Measurements from ENCODE around the gene ATP8A2.

The ATP8A2 gene

GRCh38 chr13:25679936-25680335 is 308.2 kb downstream of the ATP8A2 start:
- H3K27me3 ChIP-seq (ENCODE audit: insufficient read depth, insufficient read length), result no peaks in the 10 kb centered on the region
- DNase-seq (ENCODE audit: low read depth, low spot score), result no peak
- TF ChIP-seq YY1 (IDR thresholded peaks at IDR 0.05; ENCODE audit: insufficient read depth, insufficient read length), result no peak
- TF ChIP-seq SUZ12 (IDR thresholded peaks at IDR 0.05; ENCODE audit: extremely low read depth, insufficient read depth, insufficient read length), result no peak
- TF ChIP-seq ZNF274 (IDR thresholded peaks at IDR 0.05; ENCODE audit: low read depth, low read length), result no peak

GRCh38 chr13:25682276-25682675 is 310.5 kb downstream of the ATP8A2 start:
- Histone ChIP-seq H3K9ac (ENCODE audit: insufficient read length, low read depth) (no peak overlapping the region), H3K4me1 (ENCODE audit: insufficient read depth, insufficient read length) (no peaks in the 10 kb centered on the region), H3K9me3 (ENCODE audit: insufficient read depth, low read length) (no peaks in the 10 kb centered on the region), H3K4me3 (ENCODE audit: insufficient read length, low read depth) (no peak overlapping the region), H3K36me3 (ENCODE audit: insufficient read depth, insufficient read length, low read length) (no peaks in the 10 kb centered on the region), H3K27me3 (ENCODE audit: insufficient read depth, insufficient read length) (no peaks in the 10 kb centered on the region)
- DNase-seq (ENCODE audit: low read depth, low spot score), result no peak
- TF ChIP-seq YY1 (IDR thresholded peaks at IDR 0.05; ENCODE audit: insufficient read depth, insufficient read length), result no peak
- TF ChIP-seq ZNF274 (IDR thresholded peaks at IDR 0.05; ENCODE audit: low read depth, low read length), result no peak
- no peak for TF ChIP-seq SUZ12 (IDR thresholded peaks at IDR 0.05; ENCODE audit: extremely low read depth, insufficient read depth, insufficient read length)

More at GRCh38 chr13:25679936-25680335, 308.2 kb downstream of the ATP8A2 start:
- Histone ChIP-seq H3K9me3 (ENCODE audit: insufficient read depth, low read length) (no peaks in the 10 kb centered on the region), H3K9ac (ENCODE audit: insufficient read length, low read depth) (no peak overlapping the region), H3K4me3 (ENCODE audit: insufficient read length, low read depth) (no peak overlapping the region), H3K4me1 (ENCODE audit: insufficient read depth, insufficient read length) (no peaks in the 10 kb centered on the region), H3K36me3 (ENCODE audit: insufficient read depth, insufficient read length, low read length) (no peaks in the 10 kb centered on the region)

- H3K9me3 ChIP-seq (ENCODE audit: insufficient read depth, low read length), result no peaks in the 10 kb centered on the region
- no peak overlapping the region for H3K4me3 ChIP-seq (ENCODE audit: insufficient read length, low read depth)
- H3K36me3 ChIP-seq (ENCODE audit: insufficient read depth, insufficient read length, low read length), result no peaks in the 10 kb centered on the region
- no peaks in the 10 kb centered on the region for H3K4me1 ChIP-seq (ENCODE audit: insufficient read depth, insufficient read length)
- no peak overlapping the region for H3K9ac ChIP-seq (ENCODE audit: insufficient read length, low read depth)
- DNase-seq (ENCODE audit: low read depth, low spot score), result no peak
- TF ChIP-seq ZNF274 (IDR thresholded peaks at IDR 0.05; ENCODE audit: low read depth, low read length), result no peak
- TF ChIP-seq YY1 (IDR thresholded peaks at IDR 0.05; ENCODE audit: insufficient read depth, insufficient read length), result no peak
- no peak for TF ChIP-seq SUZ12 (IDR thresholded peaks at IDR 0.05; ENCODE audit: extremely low read depth, insufficient read depth, insufficient read length)
- H3K27me3 ChIP-seq (ENCODE audit: insufficient read depth, insufficient read length), result no peaks in the 10 kb centered on the region
Observed at GRCh38 chr13:25683056-25683455, 311.3 kb downstream of the ATP8A2 start.

- Histone ChIP-seq H3K4me1 (ENCODE audit: insufficient read depth, insufficient read length) (no peaks in the 10 kb centered on the region), H3K4me3 (ENCODE audit: insufficient read length, low read depth) (no peak overlapping the region), H3K27me3 (ENCODE audit: insufficient read depth, insufficient read length) (no peaks in the 10 kb centered on the region), H3K9me3 (ENCODE audit: insufficient read depth, low read length) (no peaks in the 10 kb centered on the region), H3K9ac (ENCODE audit: insufficient read length, low read depth) (no peak overlapping the region), H3K36me3 (ENCODE audit: insufficient read depth, insufficient read length, low read length) (no peaks in the 10 kb centered on the region)
- TF ChIP-seq SUZ12 (IDR thresholded peaks at IDR 0.05; ENCODE audit: extremely low read depth, insufficient read depth, insufficient read length), result no peak
- no peak for TF ChIP-seq YY1 (IDR thresholded peaks at IDR 0.05; ENCODE audit: insufficient read depth, insufficient read length)
- TF ChIP-seq ZNF274 (IDR thresholded peaks at IDR 0.05; ENCODE audit: low read depth, low read length), result no peak
- no peak for DNase-seq (ENCODE audit: low read depth, low spot score)
Observed at GRCh38 chr13:25683662-25684370, 312.0 kb downstream of the ATP8A2 start.

DNA sequence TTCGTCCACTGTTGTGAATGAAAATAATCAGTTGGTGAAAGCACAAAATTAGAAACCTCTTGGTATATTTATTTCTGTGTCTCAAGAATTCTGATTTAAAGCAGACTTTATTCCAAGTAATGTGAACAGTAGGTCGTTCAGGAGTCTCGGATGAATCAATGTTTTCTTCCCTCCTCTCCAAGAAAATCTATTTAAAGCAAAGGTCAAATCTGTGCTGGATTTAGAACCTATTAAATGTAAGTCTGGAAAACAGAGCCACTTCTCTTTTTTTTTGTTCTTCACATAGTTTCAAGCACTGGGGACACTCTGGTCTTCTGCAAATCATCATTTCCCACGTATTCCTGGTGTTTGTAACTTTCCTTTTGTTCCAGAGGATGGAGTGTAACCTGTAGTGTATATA is 312.7 kb downstream of the ATP8A2 start:
- no peak overlapping the region for H3K9ac ChIP-seq (ENCODE audit: insufficient read length, low read depth)
- H3K9me3 ChIP-seq (ENCODE audit: insufficient read depth, low read length), result no peaks in the 10 kb centered on the region
- no peaks in the 10 kb centered on the region for H3K4me1 ChIP-seq (ENCODE audit: insufficient read depth, insufficient read length)
- H3K36me3 ChIP-seq (ENCODE audit: insufficient read depth, insufficient read length, low read length), result no peaks in the 10 kb centered on the region
- H3K4me3 ChIP-seq (ENCODE audit: insufficient read length, low read depth), result no peak overlapping the region
- no peak for TF ChIP-seq YY1 (IDR thresholded peaks at IDR 0.05; ENCODE audit: insufficient read depth, insufficient read length)
- no peak for DNase-seq (ENCODE audit: low read depth, low spot score)
- no peaks in the 10 kb centered on the region for H3K27me3 ChIP-seq (ENCODE audit: insufficient read depth, insufficient read length)

- no peaks in the 10 kb centered on the region for H3K36me3 ChIP-seq (ENCODE audit: insufficient read depth, insufficient read length, low read length)
Observed at GRCh38 chr13:25686831-25687470, 315.2 kb downstream of the ATP8A2 start.

GRCh38 chr13:25687471-25688225 is 315.9 kb downstream of the ATP8A2 start:
- Histone ChIP-seq H3K4me3 (ENCODE audit: insufficient read length, low read depth) (no peak overlapping the region), H3K4me1 (ENCODE audit: insufficient read depth, insufficient read length) (no peaks in the 10 kb centered on the region), H3K27me3 (ENCODE audit: insufficient read depth, insufficient read length) (no peaks in the 10 kb centered on the region), H3K9ac (ENCODE audit: insufficient read length, low read depth) (no peak overlapping the region), H3K9me3 (ENCODE audit: insufficient read depth, low read length) (no peaks in the 10 kb centered on the region), H3K36me3 (ENCODE audit: insufficient read depth, insufficient read length, low read length) (no peaks in the 10 kb centered on the region)
- TF ChIP-seq SUZ12 (IDR thresholded peaks at IDR 0.05; ENCODE audit: extremely low read depth, insufficient read depth, insufficient read length) (no peak), YY1 (IDR thresholded peaks at IDR 0.05; ENCODE audit: insufficient read depth, insufficient read length) (no peak), ZNF274 (IDR thresholded peaks at IDR 0.05; ENCODE audit: low read depth, low read length) (no peak)
- DNase-seq (ENCODE audit: low read depth, low spot score), result no peak

More at GRCh38 chr13:25686831-25687470, 315.2 kb downstream of the ATP8A2 start:
- TF ChIP-seq ZNF274 (IDR thresholded peaks at IDR 0.05; ENCODE audit: low read depth, low read length) (no peak), YY1 (IDR thresholded peaks at IDR 0.05; ENCODE audit: insufficient read depth, insufficient read length) (no peak), SUZ12 (IDR thresholded peaks at IDR 0.05; ENCODE audit: extremely low read depth, insufficient read depth, insufficient read length) (no peak)
- Histone ChIP-seq H3K9me3 (ENCODE audit: insufficient read depth, low read length) (no peaks in the 10 kb centered on the region), H3K4me3 (ENCODE audit: insufficient read length, low read depth) (no peak overlapping the region), H3K9ac (ENCODE audit: insufficient read length, low read depth) (no peak overlapping the region), H3K27me3 (ENCODE audit: insufficient read depth, insufficient read length) (no peaks in the 10 kb centered on the region), H3K4me1 (ENCODE audit: insufficient read depth, insufficient read length) (no peaks in the 10 kb centered on the region)
- no peak for DNase-seq (ENCODE audit: low read depth, low spot score)

Data from NT2/D1 (cell line).